Stomach smooth muscle (tissue), 2 donors: ENCODE measurements around the gene LMTK2.
"Not testable (repeated sequence)": the region's sequence is repeated elsewhere in the genome, so short reads cannot be mapped to it uniquely, and the experiment has no call there.

Experiments used
- H3K27ac ChIP-seq: one replicate; pipeline ENCODE4 v1.7.0; 2013; ENCODE audit warnings: mild to moderate bottlenecking, low read length, inconsistent platforms
- H3K27me3 ChIP-seq, 2 donors: one replicate each; pipeline ENCODE4 v1.7.0; 2013; ENCODE audit warnings: low read length in 2 of 2; ENCODE audit not compliant: insufficient read depth in 2 of 2, control insufficient read depth in 1 of 2
- H3K36me3 ChIP-seq, 2 donors: one replicate each; pipeline ENCODE4 v1.7.0; 2013; ENCODE audit warnings: low read length in 2 of 2; ENCODE audit not compliant: control insufficient read depth in 2 of 2, insufficient read depth in 2 of 2
- H3K4me1 ChIP-seq: one replicate; pipeline ENCODE4 v1.7.0; 2013; ENCODE audit warnings: low read length; ENCODE audit not compliant: control insufficient read depth, insufficient read depth
- H3K4me3 ChIP-seq, 2 donors: one replicate each; pipeline ENCODE4 v1.7.0; 2013; ENCODE audit warnings: low read length in 2 of 2
- H3K9ac ChIP-seq, 2 donors: one replicate each; pipeline ENCODE4 v1.7.0; 2013; ENCODE audit warnings: low read length in 2 of 2, mild to moderate bottlenecking in 1 of 2
- H3K9me3 ChIP-seq, 2 donors: one replicate each; pipeline ENCODE4 v1.7.0; 2013; ENCODE audit warnings: low read length in 2 of 2; ENCODE audit not compliant: control insufficient read depth in 2 of 2
- donor health status: healthy.
- donor health status: Pancreatic carcinoma.

LMTK2 gene

GRCh38 chr7:98213296-98213887 lies 106.7 kb downstream of the LMTK2 start:
- no peak overlapping the region for H3K4me3 ChIP-seq
- H3K9ac ChIP-seq = no peak overlapping the region
- peaks cover 6 to 11% of the 10 kb centered on the region in 2 donors for H3K27me3 ChIP-seq
- H3K36me3 ChIP-seq = peaks cover 0 to 2% of the 10 kb centered on the region in 2 donors
- H3K4me1 ChIP-seq = no peaks in the 10 kb centered on the region
- no peak overlapping the region for H3K27ac ChIP-seq
- no peaks in the 10 kb centered on the region for H3K9me3 ChIP-seq

GRCh38 chr7:98213888-98214810 lies 107.5 kb downstream of the LMTK2 start:
- Histone ChIP-seq H3K9me3 (no peaks in the 10 kb centered on the region), H3K4me3 (no peak overlapping the region), H3K27ac (no peak overlapping the region), H3K36me3 (peaks cover 0 to 2% of the 10 kb centered on the region in 2 donors), H3K9ac (no peak overlapping the region), H3K4me1 (no peaks in the 10 kb centered on the region), H3K27me3 (peaks cover 6 to 11% of the 10 kb centered on the region in 2 donors)

GRCh38 chr7:98214811-98215321 lies 108.2 kb downstream of the LMTK2 start:
- Histone ChIP-seq H3K9ac (no peak overlapping the region), H3K4me3 (no peak overlapping the region), H3K27me3 (peaks cover 6 to 11% of the 10 kb centered on the region in 2 donors), H3K36me3 (peaks cover 0 to 2% of the 10 kb centered on the region in 2 donors), H3K4me1 (no peaks in the 10 kb centered on the region), H3K9me3 (no peaks in the 10 kb centered on the region), H3K27ac (no peak overlapping the region)

GRCh38 chr7:98215561-98216495 lies 109.2 kb downstream of the LMTK2 start:
- H3K9me3 ChIP-seq = no peaks in the 10 kb centered on the region
- H3K27ac ChIP-seq = no peak overlapping the region
- no peaks in the 10 kb centered on the region for H3K4me1 ChIP-seq
- no peak overlapping the region for H3K9ac ChIP-seq
- no peak overlapping the region for H3K4me3 ChIP-seq
- peaks cover 0 to 2% of the 10 kb centered on the region in 2 donors for H3K36me3 ChIP-seq
- peaks cover 6 to 8% of the 10 kb centered on the region in 2 donors for H3K27me3 ChIP-seq

- Histone ChIP-seq H3K27ac (no peak overlapping the region), H3K4me3 (no peak overlapping the region), H3K4me1 (no peaks in the 10 kb centered on the region), H3K9me3 (no peaks in the 10 kb centered on the region), H3K27me3 (peaks cover under 1% of the 10 kb centered on the region in 2 donors), H3K36me3 (peaks cover 0 to 5% of the 10 kb centered on the region in 2 donors), H3K9ac (no peak overlapping the region)
Observed at GRCh38 chr7:98216941-98217622, 110.4 kb downstream of the LMTK2 start.

- Histone ChIP-seq H3K4me1 (no peaks in the 10 kb centered on the region), H3K9ac (no peak overlapping the region), H3K27ac (no peak overlapping the region), H3K4me3 (no peak overlapping the region), H3K9me3 (no peaks in the 10 kb centered on the region), H3K27me3 (no peaks in the 10 kb centered on the region), H3K36me3 (peaks cover 0 to 6% of the 10 kb centered on the region in 2 donors)
Observed at GRCh38 chr7:98217623-98218582, 111.2 kb downstream of the LMTK2 start.

GRCh38 chr7:98219382-98219781 lies 112.7 kb downstream of the LMTK2 start:
- H3K4me1 ChIP-seq, H3K27ac ChIP-seq, H3K4me3 ChIP-seq, H3K9me3 ChIP-seq, H3K9ac ChIP-seq, H3K27me3 ChIP-seq, H3K36me3 ChIP-seq: not testable (repeated sequence)

GRCh38 chr7:98221611-98222532 lies 115.2 kb downstream of the LMTK2 start:
- no peak overlapping the region for H3K9ac ChIP-seq
- no peaks in the 10 kb centered on the region for H3K27me3 ChIP-seq

More at GRCh38 chr7:98221611-98222532, 115.2 kb downstream of the LMTK2 start:
- Histone ChIP-seq H3K4me3 (no peak overlapping the region), H3K27ac (no peak overlapping the region), H3K9me3 (no peaks in the 10 kb centered on the region), H3K36me3 (peaks cover 0 to 11% of the 10 kb centered on the region in 2 donors), H3K4me1 (no peaks in the 10 kb centered on the region)
